WERI-Rb-1 (cell line): ENCODE results near the gene FRAS1.
"Not testable (repeated sequence)": the region's sequence is repeated elsewhere in the genome, so short reads cannot be mapped to it uniquely, and the experiment has no call there.

ENCODE experiments used
- DNase-seq: peaks from one replicate; pipeline ENCODE4 v3.0.0-alpha.2; 2020
- H3K27ac ChIP-seq: fragments of 250-450 bp; sonication (Bioruptor Pico); 2 replicates; pipeline ENCODE4 v1.5.1; 2020; ENCODE audit warnings: mild to moderate bottlenecking, moderate library complexity
- H3K27me3 ChIP-seq: fragments of 250-450 bp; sonication (Bioruptor Pico); 2 replicates; pipeline ENCODE4 v1.5.1; 2021; ENCODE audit warnings: mild to moderate bottlenecking, low read depth, moderate library complexity; ENCODE audit not compliant: insufficient read depth, severe bottlenecking
- H3K36me3 ChIP-seq: fragments of 250-450 bp; sonication (Bioruptor Pico); 2 replicates; pipeline ENCODE4 v1.5.1; 2020; ENCODE audit warnings: mild to moderate bottlenecking, moderate library complexity
- H3K4me3 ChIP-seq: 2 replicates; pipeline ENCODE4 v1.5.1; 2011; ENCODE audit warnings: low read depth, mild to moderate bottlenecking, control low read depth, low read length
- H3K9me3 ChIP-seq: fragments of 250-450 bp; sonication (Bioruptor Pico); 2 replicates; pipeline ENCODE4 v1.5.1; 2021; ENCODE audit warnings: mild to moderate bottlenecking, moderate library complexity; ENCODE audit not compliant: severe bottlenecking
- CTCF ChIP-seq: IDR thresholded peaks from 2 replicates; pipeline ENCODE4 v1.5.1; 2011; ENCODE audit warnings: low read depth, mild to moderate bottlenecking, control low read depth, inconsistent platforms, low read length

FRAS1 gene

GRCh38 chr4:78242071-78242470 is 184.9 kb downstream of the FRAS1 start:
- no peak for DNase-seq
- TF ChIP-seq CTCF: no peak
- H3K36me3 ChIP-seq: no peaks in the 10 kb centered on the region

GRCh38 chr4:78244705-78245485 is 187.8 kb downstream of the FRAS1 start:
- Histone ChIP-seq H3K27me3 (no peaks in the 10 kb centered on the region), H3K4me3 (no peak overlapping the region)
- no peak for TF ChIP-seq CTCF

More at GRCh38 chr4:78242071-78242470, 184.9 kb downstream of the FRAS1 start:
- no peaks in the 10 kb centered on the region for H3K9me3 ChIP-seq
- no peak overlapping the region for H3K4me3 ChIP-seq
- no peaks in the 10 kb centered on the region for H3K27me3 ChIP-seq
- no peak overlapping the region for H3K27ac ChIP-seq

GRCh38 chr4:78247536-78248285 is 190.6 kb downstream of the FRAS1 start:
- Histone ChIP-seq H3K36me3 (no peaks in the 10 kb centered on the region), H3K9me3 (peaks cover 2% of the 10 kb centered on the region), H3K4me3 (no peak overlapping the region), H3K27me3 (no peaks in the 10 kb centered on the region), H3K27ac (no peak overlapping the region)
- no peak for DNase-seq
- no peak for TF ChIP-seq CTCF

More at GRCh38 chr4:78244705-78245485, 187.8 kb downstream of the FRAS1 start:
- Histone ChIP-seq H3K27ac (no peak overlapping the region), H3K36me3 (no peaks in the 10 kb centered on the region), H3K9me3 (no peaks in the 10 kb centered on the region)
- DNase-seq: no peak

GRCh38 chr4:78250500-78250899 is 193.4 kb downstream of the FRAS1 start:
- no peak for DNase-seq
- Histone ChIP-seq H3K27ac (no peak overlapping the region), H3K27me3 (no peaks in the 10 kb centered on the region), H3K9me3 (peaks cover 2% of the 10 kb centered on the region), H3K36me3 (no peaks in the 10 kb centered on the region), H3K4me3 (no peak overlapping the region)
- no peak for TF ChIP-seq CTCF

- DNase-seq, H3K27me3 ChIP-seq, H3K9me3 ChIP-seq, H3K4me3 ChIP-seq, H3K27ac ChIP-seq, H3K36me3 ChIP-seq: not testable (repeated sequence)
These were observed 195.7 kb downstream of the FRAS1 start for GRCh38 chr4:78252773-78253172.

GRCh38 chr4:78254893-78255292 is 197.8 kb downstream of the FRAS1 start:
- no peak for DNase-seq
- Histone ChIP-seq H3K36me3 (no peaks in the 10 kb centered on the region), H3K9me3 (peaks cover 2% of the 10 kb centered on the region), H3K27ac (no peak overlapping the region), H3K27me3 (no peaks in the 10 kb centered on the region), H3K4me3 (no peak overlapping the region)
- no peak for TF ChIP-seq CTCF
